ENCODE measurements around the gene CCSER1. TPM values are rescaled to one million over a fixed set of nuclear protein-coding genes. Genes with fewer than 3 reads are reported as not detected.
"Not testable (repeated sequence)": the region's sequence is repeated elsewhere in the genome, so short reads cannot be mapped to it uniquely, and the experiment has no call there.

The CCSER1 gene
- total and polyA plus RNA-seq, 9 donors = 0.21 to 8.3 (median 3.2) TPM

DNA sequence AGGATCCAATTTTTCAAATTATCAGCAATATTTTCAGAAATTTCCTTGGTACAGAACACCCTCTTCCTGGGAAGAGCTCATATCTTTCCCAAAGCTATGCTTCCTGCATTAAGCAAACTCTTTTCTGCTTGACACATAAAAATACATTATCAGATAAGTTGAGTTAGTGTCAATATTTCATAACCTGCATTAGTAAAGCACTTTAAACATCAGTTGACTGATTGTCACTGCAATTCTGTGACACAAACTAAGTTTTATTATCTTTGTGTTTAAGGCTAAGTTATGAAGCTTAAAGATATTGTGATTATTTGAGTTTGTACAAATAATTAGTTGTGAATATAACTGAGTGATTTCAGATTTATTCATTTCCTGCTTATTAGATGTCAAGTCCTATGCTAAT lies 1131.1 kb downstream of the CCSER1 start:
- no peaks in the 10 kb centered on the region for H3K4me1 ChIP-seq (ENCODE audit: insufficient read depth)

DNA sequence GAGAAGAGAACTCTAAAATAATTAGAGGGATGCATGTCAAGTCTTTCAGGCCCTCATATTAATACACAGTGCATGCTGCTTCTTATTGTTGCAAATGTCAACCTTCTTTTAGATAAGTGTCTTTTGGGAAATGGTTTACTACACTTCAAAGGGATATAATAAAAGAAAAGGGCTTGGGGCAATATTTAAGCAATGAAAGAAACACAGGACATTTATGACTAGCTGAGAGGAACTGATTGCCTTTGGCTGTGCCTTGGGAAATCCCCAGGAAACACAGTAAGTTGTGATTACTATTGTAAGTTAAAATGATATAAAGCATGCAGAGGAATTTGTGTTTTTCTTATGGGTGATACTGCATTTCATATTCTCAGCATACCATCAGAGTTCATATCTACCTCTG lies 1140.3 kb downstream of the CCSER1 start:
- intact Hi-C loops (cut with DNase I) = no loop called here
- Histone ChIP-seq H3K4me1 (ENCODE audit: insufficient read depth) (no peaks in the 10 kb centered on the region), H3K36me3 (no peaks in the 10 kb centered on the region), H3K9me3 (no peaks in the 10 kb centered on the region), H3K27ac (no peak overlapping the region), H3K27me3 (no peaks in the 10 kb centered on the region), H3K4me3 (no peak overlapping the region)
- TF ChIP-seq, protein P1, sequence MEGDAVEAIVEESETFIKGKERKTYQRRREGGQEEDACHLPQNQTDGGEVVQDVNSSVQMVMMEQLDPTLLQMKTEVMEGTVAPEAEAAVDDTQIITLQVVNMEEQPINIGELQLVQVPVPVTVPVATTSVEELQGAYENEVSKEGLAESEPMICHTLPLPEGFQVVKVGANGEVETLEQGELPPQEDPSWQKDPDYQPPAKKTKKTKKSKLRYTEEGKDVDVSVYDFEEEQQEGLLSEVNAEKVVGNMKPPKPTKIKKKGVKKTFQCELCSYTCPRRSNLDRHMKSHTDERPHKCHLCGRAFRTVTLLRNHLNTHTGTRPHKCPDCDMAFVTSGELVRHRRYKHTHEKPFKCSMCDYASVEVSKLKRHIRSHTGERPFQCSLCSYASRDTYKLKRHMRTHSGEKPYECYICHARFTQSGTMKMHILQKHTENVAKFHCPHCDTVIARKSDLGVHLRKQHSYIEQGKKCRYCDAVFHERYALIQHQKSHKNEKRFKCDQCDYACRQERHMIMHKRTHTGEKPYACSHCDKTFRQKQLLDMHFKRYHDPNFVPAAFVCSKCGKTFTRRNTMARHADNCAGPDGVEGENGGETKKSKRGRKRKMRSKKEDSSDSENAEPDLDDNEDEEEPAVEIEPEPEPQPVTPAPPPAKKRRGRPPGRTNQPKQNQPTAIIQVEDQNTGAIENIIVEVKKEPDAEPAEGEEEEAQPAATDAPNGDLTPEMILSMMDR (IDR thresholded peaks at IDR 0.05) = no peak
- TF ChIP-seq EP300 (IDR thresholded peaks at IDR 0.05) (no peak), POLR2A (IDR thresholded peaks at IDR 0.05) (no peak)
- DNase-seq = no peak

More for the DNA sequence above, 1131.1 kb downstream of the CCSER1 start:
- intact Hi-C loops (cut with DNase I) = no loop called here
- TF ChIP-seq POLR2A (IDR thresholded peaks at IDR 0.05) (no peak), EP300 (IDR thresholded peaks at IDR 0.05) (no peak)
- TF ChIP-seq, protein P1 (IDR thresholded peaks at IDR 0.05) = no peak
- no peak for DNase-seq
- no peaks in the 10 kb centered on the region for H3K27me3 ChIP-seq
- no peak overlapping the region for H3K27ac ChIP-seq
- H3K4me3 ChIP-seq = no peak overlapping the region
- H3K36me3 ChIP-seq = no peaks in the 10 kb centered on the region
- no peaks in the 10 kb centered on the region for H3K9me3 ChIP-seq

DNA sequence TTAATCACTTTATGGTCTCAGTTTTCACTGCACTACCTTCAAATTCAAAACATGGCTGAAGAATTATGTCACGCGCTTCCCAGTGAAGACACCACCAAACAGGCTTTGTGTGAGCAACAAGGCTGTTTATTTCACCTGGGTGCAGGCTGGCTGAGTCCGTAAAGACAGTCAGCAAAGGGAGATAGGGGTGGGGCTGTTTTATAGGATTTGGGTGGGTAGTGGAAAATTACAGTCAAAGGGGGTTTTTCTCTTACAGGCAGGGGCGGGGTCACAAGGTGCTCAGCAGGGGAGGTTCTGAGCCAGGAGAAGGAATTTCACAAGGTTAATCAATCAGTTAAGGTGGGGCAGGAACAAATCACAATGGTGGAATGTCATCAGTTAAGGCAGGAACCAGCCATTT lies 1141.3 kb downstream of the CCSER1 start:
- H3K27ac ChIP-seq, H3K36me3 ChIP-seq: not testable (repeated sequence)

DNA sequence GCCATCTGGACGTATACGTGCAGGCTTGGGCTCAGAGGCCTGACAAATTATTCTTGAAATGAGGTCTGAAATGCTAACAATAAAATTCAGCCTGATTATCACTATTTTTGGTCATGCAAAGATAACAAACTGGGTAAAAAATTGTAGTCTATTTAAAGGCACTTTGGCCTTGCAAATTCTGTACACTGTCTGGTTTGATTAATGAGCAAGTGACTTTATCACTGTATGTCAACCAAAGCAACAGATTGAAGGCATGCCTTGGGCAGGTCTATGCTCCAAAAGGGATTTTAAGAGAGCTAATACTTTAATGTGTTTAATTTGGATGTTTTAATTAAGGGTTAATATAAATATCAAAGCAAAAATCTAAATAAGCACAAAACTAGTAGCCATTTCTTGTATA lies 1141.7 kb downstream of the CCSER1 start:
- no peaks in the 10 kb centered on the region for H3K36me3 ChIP-seq
- intact Hi-C loops (cut with DNase I) = no loop called here
- H3K4me1 ChIP-seq (ENCODE audit: insufficient read depth) = no peaks in the 10 kb centered on the region
- 23 to 42% (median 38%) methylated on average over 2 of the region's 2 CpGs for WGBS, 3 donors
- no peak overlapping the region for H3K4me3 ChIP-seq
- H3K9me3 ChIP-seq = no peaks in the 10 kb centered on the region
- H3K27ac ChIP-seq = no peak overlapping the region
- TF ChIP-seq POLR2A (IDR thresholded peaks at IDR 0.05) = no peak
- TF ChIP-seq, protein P1 (IDR thresholded peaks at IDR 0.05) = no peak
- TF ChIP-seq EP300 (IDR thresholded peaks at IDR 0.05) = no peak
- no peak for DNase-seq
- no peaks in the 10 kb centered on the region for H3K27me3 ChIP-seq

More for the DNA sequence above, 1141.3 kb downstream of the CCSER1 start:
- DNase-seq; H3K4me3 ChIP-seq; intact Hi-C loops (cut with DNase I); H3K9me3 ChIP-seq; H3K4me1 ChIP-seq (ENCODE audit: insufficient read depth); H3K27me3 ChIP-seq: not testable (repeated sequence)
- WGBS, 3 donors = 90 to 92% (median 92%) methylated on average over 4 of the region's 4 CpGs

DNA sequence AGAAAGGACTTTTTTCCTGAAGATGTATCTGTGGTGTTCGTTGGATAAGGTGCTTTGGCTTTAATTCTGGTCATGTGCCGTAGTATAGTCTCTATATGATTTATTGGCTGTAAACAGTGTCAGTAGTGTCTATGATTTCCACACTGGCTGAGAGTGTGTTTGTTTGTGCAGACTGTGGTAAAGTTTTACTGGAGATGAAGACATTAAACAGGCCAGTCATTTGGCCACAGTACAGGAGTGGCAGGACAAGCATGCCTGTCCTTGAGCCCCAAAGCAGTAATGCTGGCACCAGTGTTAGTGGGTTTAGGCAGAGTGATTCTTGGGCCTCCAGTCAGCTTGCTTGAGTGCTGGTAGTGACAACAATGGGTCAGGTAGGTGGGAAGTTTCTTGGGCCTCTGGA lies 1152.7 kb downstream of the CCSER1 start:
- Histone ChIP-seq H3K27me3 (no peaks in the 10 kb centered on the region), H3K4me1 (ENCODE audit: insufficient read depth) (no peaks in the 10 kb centered on the region), H3K9me3 (no peaks in the 10 kb centered on the region), H3K4me3 (no peak overlapping the region), H3K36me3 (no peaks in the 10 kb centered on the region), H3K27ac (no peak overlapping the region)
- TF ChIP-seq, protein P1 (IDR thresholded peaks at IDR 0.05) = no peak
- TF ChIP-seq POLR2A (IDR thresholded peaks at IDR 0.05) = no peak
- TF ChIP-seq EP300 (IDR thresholded peaks at IDR 0.05) = no peak
- WGBS, 3 donors = 69 to 86% (median 80%) methylated on average over 2 of the region's 2 CpGs
- DNase-seq = no peak
- intact Hi-C loops (cut with DNase I) = no loop called here
